GM23338 (cell line): ENCODE results near the gene MAPRE2.

Experiments used
- CREB1 ChIP-seq: fragments of 250-450 bp; sonication (Bioruptor Pico); IDR thresholded peaks from 2 replicates; pipeline ENCODE4 v1.5.0; 2020; ENCODE audit warnings: low read depth, mild to moderate bottlenecking, moderate library complexity
- EZH2 ChIP-seq: fragments of 200-600 bp; sonication (generic); IDR thresholded peaks from one replicate; pipeline ENCODE4 v1.8.0; 2017; ENCODE audit warnings: antibody characterized with exemption, mild to moderate bottlenecking, low read depth; ENCODE audit not compliant: unreplicated experiment
- EZH2phosphoT487 ChIP-seq: fragments of 200-600 bp; sonication (generic); IDR thresholded peaks from one replicate; pipeline ENCODE4 v1.8.1; 2018; ENCODE audit warnings: antibody characterized with exemption; ENCODE audit not compliant: unreplicated experiment
- JUNB ChIP-seq: IDR thresholded peaks from one replicate; pipeline ENCODE4 v1.6.1; 2016; ENCODE audit warnings: antibody characterized with exemption; ENCODE audit not compliant: unreplicated experiment
- NANOG ChIP-seq: IDR thresholded peaks from 2 replicates; pipeline ENCODE4 v1.6.1; 2016; ENCODE audit warnings: antibody characterized with exemption, borderline replicate concordance
- POLR2AphosphoS5 ChIP-seq: IDR thresholded peaks from 2 replicates; pipeline ENCODE4 v1.6.1; 2016; ENCODE audit warnings: antibody characterized with exemption, low read depth
- STAT1 ChIP-seq: IDR thresholded peaks from one replicate; pipeline ENCODE4 v1.6.1; 2016; ENCODE audit warnings: antibody characterized with exemption; ENCODE audit not compliant: unreplicated experiment
- ZNF114 ChIP-seq: fragments of 250-450 bp; sonication (Bioruptor Pico); IDR thresholded peaks from 2 replicates; pipeline ENCODE4 v1.5.0; 2020; ENCODE audit warnings: mild to moderate bottlenecking, moderate library complexity
- TF ChIP-seq, protein P1 (sequence below), 2 experiments: fragments of 200-600 bp in 1 of 2; sonication (generic) in 1 of 2; conservative IDR thresholded peaks; 2 replicates each; pipeline versions ENCODE4 v1.5.1 to v1.6.1; 2016 to 2017; ENCODE audit warnings: antibody characterized with exemption in 2 of 2, low read depth in 2 of 2, mild to moderate bottlenecking in 2 of 2, moderate library complexity in 1 of 2
- TF ChIP-seq, protein P2 (sequence below): IDR thresholded peaks from one replicate; pipeline ENCODE4 v1.6.1; 2018; ENCODE audit warnings: antibody characterized with exemption; ENCODE audit not compliant: unreplicated experiment
- TF ChIP-seq, protein P3 (sequence below): IDR thresholded peaks from 2 replicates; pipeline ENCODE4 v1.6.1; 2016; ENCODE audit warnings: antibody characterized with exemption

DNA sequence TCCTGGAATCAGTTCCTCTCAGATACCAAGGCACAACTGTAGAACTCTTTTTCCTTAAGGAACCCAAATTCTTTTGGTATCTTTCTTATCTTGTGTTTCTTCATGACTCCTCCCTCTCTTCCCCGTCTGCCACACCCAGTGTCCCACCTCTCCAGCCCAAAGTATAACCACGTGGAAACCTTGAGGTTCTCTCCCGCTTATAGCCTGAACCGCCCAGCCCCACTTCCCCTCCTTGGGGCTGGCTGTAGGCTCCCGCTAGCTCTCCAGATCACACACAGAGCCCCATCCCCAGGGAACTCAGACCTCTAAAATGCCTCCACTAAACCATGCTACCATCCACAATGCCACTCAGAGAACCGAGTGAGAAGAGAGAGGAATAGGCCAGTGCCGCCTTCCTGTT lies 87.5 kb downstream of the MAPRE2 start:
- TF ChIP-seq, protein P1, sequence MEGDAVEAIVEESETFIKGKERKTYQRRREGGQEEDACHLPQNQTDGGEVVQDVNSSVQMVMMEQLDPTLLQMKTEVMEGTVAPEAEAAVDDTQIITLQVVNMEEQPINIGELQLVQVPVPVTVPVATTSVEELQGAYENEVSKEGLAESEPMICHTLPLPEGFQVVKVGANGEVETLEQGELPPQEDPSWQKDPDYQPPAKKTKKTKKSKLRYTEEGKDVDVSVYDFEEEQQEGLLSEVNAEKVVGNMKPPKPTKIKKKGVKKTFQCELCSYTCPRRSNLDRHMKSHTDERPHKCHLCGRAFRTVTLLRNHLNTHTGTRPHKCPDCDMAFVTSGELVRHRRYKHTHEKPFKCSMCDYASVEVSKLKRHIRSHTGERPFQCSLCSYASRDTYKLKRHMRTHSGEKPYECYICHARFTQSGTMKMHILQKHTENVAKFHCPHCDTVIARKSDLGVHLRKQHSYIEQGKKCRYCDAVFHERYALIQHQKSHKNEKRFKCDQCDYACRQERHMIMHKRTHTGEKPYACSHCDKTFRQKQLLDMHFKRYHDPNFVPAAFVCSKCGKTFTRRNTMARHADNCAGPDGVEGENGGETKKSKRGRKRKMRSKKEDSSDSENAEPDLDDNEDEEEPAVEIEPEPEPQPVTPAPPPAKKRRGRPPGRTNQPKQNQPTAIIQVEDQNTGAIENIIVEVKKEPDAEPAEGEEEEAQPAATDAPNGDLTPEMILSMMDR (conservative IDR thresholded peaks at IDR 0.05; ENCODE audit: low read depth in 2 of 2), result no peak
- TF ChIP-seq POLR2AphosphoS5, result no peak
- TF ChIP-seq, protein P2, sequence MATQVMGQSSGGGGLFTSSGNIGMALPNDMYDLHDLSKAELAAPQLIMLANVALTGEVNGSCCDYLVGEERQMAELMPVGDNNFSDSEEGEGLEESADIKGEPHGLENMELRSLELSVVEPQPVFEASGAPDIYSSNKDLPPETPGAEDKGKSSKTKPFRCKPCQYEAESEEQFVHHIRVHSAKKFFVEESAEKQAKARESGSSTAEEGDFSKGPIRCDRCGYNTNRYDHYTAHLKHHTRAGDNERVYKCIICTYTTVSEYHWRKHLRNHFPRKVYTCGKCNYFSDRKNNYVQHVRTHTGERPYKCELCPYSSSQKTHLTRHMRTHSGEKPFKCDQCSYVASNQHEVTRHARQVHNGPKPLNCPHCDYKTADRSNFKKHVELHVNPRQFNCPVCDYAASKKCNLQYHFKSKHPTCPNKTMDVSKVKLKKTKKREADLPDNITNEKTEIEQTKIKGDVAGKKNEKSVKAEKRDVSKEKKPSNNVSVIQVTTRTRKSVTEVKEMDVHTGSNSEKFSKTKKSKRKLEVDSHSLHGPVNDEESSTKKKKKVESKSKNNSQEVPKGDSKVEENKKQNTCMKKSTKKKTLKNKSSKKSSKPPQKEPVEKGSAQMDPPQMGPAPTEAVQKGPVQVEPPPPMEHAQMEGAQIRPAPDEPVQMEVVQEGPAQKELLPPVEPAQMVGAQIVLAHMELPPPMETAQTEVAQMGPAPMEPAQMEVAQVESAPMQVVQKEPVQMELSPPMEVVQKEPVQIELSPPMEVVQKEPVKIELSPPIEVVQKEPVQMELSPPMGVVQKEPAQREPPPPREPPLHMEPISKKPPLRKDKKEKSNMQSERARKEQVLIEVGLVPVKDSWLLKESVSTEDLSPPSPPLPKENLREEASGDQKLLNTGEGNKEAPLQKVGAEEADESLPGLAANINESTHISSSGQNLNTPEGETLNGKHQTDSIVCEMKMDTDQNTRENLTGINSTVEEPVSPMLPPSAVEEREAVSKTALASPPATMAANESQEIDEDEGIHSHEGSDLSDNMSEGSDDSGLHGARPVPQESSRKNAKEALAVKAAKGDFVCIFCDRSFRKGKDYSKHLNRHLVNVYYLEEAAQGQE, result no peak
- TF ChIP-seq NANOG, result no peak
- no peak for TF ChIP-seq EZH2phosphoT487
- TF ChIP-seq EZH2, result no peak
- TF ChIP-seq JUNB, result no peak
- no peak for TF ChIP-seq STAT1
- no peak for TF ChIP-seq CREB1 (CRISPR knock-in tag)
- TF ChIP-seq, protein P3, sequence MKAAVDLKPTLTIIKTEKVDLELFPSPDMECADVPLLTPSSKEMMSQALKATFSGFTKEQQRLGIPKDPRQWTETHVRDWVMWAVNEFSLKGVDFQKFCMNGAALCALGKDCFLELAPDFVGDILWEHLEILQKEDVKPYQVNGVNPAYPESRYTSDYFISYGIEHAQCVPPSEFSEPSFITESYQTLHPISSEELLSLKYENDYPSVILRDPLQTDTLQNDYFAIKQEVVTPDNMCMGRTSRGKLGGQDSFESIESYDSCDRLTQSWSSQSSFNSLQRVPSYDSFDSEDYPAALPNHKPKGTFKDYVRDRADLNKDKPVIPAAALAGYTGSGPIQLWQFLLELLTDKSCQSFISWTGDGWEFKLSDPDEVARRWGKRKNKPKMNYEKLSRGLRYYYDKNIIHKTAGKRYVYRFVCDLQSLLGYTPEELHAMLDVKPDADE, result no peak
- TF ChIP-seq ZNF114 (CRISPR knock-in tag), result no peak
